Renal cortex interstitium (tissue), 11 donors: Measurements from ENCODE around the gene E2F8. TPM values are rescaled to one million over a fixed set of nuclear protein-coding genes. Genes with fewer than 3 reads are reported as not detected.

ENCODE experiments used
- DNase-seq, 11 donors: peaks; one replicate each; pipeline ENCODE4 v3.0.0-alpha.2; 2013; ENCODE audit warnings: low read depth in 9 of 11, low spot score in 4 of 11; ENCODE audit errors: extremely low read depth in 1 of 11
- polyA plus RNA-seq, 3 donors: library from polyadenylated mRNA; unstranded; fragments of 120-200 nt; gene quantifications; one replicate each; pipeline ENCODE4 v1.2.1, GENCODE V29; 2013; ENCODE audit not compliant: insufficient read length in 3 of 3

Gene E2F8
- polyA plus RNA-seq, 3 donors: 7.4 to 9.3 (median 8.0) TPM

DNA sequence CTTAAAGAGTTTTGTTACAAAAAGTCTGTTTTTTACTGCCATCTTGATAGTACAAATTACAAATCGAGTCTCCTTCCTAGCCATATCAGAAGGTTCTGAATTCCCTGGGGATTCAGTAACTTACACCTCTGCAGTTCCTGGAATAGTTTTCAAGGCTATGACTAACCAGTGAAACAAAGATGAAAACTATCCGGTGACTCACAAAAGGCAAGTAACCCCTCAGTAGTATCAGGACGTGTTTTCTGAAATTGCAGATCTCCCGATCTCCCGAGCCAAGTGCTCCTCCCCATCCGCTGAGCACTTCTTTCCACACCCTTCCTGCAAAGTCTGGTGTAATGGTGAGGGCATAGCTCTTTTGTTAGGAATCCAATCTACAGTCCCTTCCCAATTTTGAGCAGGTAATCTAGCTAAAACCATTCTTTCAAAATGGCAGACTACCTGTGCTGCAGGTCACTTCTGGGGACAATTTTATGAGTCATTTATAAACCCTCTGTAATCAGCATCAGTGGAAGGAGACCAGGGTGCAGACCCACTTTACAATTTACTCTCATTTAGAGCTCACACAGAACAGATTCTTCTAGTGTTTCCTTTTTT lies 7.7 kb downstream of the E2F8 start:
- no peak for DNase-seq

- no peak for DNase-seq
These were observed 11.1 kb downstream of the E2F8 start for GRCh38 chr11:19229671-19230070.

DNA sequence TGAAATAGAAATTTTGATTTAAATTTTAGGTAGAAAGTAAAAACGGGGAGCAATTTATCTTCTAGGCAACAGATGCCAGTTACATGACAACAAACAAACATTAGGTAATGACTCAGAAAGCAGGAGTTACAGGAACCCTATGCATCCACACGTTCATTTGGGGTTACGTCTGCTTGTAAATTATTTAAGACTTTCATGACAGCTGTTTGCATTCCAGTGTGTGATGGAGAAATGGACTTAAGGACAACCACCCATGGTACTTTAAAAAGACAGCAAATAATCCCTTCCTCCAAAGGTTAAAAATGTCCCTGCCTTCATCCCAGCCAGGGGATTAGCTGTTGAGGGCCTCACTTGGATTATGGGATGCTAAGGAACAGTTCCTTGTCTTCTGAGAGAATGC lies 11.8 kb downstream of the E2F8 start:
- no peak for DNase-seq

DNA sequence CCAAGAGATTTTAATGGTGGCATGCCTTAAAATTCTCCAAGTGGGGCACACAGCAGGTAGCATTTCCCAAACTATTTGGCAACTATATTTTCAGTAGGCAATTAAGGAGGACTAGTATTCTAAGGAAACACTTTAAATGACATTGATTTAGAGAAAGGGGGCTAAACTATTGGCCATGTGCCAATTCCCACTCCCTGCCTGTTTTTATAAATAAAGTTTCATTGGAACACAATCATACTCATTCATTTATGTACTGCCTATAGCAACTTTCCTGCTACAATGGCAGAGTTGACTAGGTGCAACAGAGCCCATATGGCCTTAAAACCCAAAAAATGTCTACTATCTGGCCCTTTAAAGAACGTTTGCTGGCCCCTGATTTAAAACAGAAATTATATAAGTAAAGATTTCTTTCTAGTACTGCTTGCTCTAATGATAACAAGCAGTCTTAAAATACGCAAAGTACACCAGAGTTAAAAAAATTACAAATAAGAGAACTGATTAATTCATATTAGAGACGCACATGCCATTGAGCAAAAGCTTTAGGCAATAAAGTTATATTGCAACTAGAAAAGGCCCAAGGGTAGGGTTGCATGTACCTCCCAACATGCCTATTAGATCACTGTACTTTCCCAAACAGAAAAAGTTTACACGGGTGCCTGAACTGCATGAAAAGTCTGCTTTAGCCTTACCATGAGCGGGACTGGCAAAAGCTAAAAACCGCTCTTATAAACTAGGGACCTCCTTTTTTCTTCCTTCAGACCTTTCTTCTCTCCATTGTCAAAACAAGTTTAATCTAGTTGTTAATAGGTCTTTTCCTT lies 14.2 kb downstream of the E2F8 start:
- no peak for DNase-seq

DNA sequence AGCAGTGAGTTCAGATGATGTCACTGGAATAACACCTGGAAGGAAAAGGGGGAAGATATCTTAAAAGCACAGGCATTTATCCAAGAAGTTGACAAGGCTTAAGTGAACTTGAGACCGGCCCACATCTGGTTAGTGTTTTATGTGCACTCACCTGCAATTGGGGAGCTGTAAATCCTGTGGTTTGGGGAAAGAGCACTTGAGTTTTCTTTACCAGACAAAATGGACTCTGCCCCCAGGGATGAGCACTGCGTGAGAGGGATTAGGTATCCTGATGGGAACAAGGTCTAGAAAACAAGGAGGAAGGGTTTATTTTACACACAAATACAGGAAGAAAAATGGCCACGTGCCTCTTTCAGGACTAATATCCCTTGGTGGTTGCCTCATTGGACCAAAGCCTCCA lies 15.2 kb downstream of the E2F8 start:
- DNase-seq: no peak

DNA sequence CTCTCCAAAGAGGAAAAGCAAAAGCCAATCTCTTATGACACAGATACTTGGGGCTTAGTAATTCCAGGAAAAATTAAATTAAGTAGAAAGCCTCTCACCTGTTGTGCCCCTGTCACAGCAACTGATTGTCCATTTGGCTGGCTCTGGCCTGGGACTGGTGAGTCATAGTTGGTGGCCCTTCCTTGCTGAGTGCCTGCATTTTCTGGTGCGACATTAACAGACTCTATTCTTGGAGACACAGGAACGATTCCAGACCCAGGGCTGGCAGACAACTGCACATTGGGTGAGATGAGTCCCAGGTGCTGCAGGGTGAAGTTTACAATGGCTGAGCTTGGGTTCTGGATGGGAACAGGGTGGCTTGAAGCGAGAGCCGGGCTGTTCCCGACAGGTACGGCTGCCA lies 15.6 kb downstream of the E2F8 start:
- DNase-seq: no peak

DNA sequence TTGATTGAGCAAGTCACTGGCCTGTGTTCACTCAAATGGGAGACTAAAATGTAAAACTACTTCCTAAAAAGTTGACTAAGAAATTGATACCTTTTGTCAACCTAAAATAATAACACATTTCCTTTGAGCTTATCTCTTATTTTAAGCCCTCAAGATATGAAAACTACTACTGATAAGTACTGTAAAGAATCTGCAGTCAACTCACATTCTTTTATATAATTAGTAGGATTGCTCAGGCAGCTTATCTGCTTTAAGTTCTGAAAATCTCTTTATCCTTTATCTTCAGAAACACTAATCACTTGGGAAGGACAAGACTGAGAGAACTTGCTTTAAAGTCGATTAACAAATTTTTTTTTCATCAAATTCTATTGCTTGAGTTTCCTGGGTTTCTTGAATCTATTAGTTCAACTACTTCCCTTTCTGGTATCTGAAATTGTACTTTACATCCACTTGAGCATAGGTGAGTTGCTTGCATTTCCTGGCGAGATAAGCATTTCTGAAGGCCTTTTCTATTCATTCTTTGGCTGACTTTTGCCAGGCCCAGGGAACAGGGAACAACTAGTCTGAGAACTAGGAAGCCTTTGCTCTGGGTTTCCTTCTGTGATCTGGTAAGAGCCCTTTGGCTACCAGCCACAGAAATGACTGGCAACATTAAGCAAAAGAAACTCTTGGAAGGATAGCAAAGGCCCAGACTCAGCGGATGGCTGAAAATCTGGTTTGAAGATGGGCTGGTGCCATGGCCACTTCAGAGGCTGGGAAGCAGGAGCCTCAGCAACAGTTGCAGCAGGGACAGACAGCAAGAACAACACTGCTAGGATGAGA lies 19.6 kb downstream of the E2F8 start:
- no peak for DNase-seq

DNA sequence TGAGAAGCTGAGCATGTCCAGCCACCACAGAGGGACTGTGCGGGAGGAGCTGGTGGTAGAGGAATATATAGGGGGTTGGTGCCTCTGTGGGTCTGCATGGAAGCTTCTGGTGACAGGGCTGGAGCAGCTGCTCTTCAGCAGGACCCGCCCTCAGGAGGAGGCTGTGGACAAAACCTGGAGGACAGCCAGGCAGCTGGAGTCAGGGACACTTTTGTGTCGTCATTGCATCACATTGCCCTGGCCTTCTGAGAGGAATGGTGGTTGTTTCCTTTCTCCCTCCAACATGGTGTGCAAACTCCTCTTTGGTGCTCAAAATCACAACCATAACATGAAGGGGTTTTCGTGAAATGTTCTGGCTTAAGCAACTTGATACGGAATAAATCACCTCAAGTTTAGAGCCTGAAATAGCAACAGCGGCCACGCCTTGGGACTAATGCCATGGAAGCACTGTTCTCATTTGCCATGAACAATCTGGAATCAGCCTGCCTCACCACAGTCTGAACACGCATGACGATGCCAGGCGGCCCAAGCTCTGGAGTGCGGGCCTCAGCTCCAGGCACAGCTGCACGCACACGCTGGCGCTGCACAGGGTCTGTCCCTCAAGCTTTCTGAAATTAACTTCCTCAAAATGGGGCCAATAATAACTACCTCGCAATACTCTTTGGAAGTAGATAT lies 21.8 kb downstream of the E2F8 start:
- no peak for DNase-seq

DNA sequence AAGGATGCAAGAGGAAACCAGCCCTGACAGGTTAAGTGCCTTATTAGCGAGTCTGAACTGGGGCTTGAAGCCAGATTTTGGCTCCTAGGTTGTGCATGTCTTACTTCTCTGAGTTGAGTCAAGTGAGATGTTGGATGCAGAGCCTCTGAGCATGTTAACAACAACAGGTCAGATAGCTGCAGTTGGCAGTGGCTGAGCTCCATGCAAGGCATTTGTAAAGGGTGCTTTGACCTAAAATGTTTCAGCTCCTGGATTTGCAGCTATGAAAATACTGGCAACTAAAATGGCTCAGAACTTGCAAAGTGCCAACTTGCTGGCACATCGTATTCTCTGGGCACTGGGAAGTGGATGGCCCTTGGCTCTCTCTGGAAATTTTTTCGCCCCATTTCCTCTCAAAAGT lies 22.5 kb downstream of the E2F8 start:
- no peak for DNase-seq

DNA sequence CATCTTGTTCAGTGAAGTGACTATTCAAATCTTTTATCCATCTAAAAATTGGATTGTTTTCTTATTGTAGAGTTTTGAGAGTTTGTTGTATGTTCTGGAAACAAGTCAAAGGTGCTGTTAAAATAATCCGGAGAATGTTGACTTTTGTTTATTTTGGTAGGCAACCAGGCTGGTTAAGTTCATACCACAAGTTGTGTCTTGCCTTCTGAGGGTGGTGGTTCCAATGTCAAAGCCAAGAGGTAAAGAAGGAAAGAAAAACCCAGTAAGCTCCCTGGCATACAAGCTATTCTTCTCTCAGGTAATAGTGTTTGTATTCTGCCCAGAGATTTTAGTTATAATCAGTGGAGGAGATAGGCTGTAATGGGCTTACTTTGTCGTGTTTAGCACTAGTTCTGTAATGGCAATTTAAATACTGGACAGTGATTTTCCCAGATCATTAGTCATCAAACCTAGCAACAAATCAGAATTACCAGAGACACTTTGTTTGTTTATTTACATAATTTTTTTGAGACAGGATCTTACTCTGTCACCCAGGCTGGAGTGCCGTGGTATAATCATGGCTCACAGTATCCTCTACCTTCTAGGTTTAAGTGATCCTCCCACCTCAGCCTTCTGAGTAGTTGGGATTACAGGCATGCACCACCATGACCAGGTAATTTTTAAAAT lies 23.9 kb downstream of the E2F8 start:
- DNase-seq: no peak

GRCh38 chr11:19216021-19216420 lies 24.7 kb downstream of the E2F8 start:
- no peak for DNase-seq

DNA sequence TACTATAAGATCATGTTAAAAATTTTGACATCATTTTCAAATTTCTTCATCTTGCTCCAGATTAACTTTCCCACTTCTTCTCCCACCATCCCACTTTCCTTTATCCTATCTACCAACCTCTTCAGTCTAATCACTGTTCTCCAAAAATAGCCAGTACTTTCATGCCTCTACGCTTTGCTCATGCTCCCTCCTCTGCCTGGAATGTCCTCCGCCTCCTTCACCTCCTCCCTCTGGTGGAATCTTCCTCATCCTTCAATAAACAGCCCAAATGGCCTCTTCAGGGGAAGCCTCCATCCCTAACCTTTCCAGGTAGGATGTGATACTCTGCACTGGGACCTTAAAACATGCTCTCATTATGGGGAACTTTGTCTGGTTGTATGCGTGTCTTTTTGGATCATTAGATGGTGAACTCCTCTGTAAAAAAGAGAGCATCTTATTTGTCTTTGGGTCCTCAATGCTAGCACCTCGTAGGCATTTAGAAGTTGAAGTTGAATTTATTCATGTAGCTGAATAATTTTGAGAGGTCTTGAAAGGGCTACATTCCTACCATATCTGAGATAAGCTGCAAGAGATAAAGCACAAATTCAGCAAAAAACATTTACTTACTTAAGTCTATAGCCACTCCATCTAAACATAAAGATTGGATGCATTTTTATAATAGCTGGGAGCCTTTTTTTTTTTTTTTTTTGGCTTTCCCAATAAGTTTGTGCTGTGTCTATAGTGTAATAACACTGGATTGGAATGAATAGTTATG lies 31.0 kb downstream of the E2F8 start:
- DNase-seq: no peak

GRCh38 chr11:19208959-19209546 lies 31.7 kb downstream of the E2F8 start:
- no peak for DNase-seq

GRCh38 chr11:19208181-19208580 lies 32.6 kb downstream of the E2F8 start:
- DNase-seq: no peak

DNA sequence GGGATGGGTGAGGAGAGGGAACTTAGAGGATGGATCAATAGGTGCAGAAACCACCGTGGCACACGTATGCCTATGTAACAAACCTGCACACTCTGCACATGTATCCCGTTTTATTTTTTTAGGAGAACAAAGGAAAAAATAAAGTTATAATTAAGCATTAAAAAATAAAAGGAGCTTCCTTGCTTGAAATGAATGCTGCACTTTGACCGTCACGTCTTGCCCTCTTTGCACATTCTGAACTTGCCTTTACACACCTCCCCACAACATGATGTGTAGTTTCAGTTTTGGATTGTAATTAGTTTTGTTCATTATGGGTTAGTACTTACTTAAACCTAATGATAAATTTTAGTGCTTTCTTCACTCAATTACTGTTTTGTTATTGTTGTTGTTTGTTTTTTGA lies 35.9 kb downstream of the E2F8 start:
- no peak for DNase-seq

GRCh38 chr11:19201737-19202605 lies 38.8 kb downstream of the E2F8 start, which contains the start of gene CSRP3:
Gene CSRP3, minus strand, starts transcription at chr11:19201983. Its CDS starts 9,535 bp downstream, at chr11:19192448.
- DNase-seq: no peak
